Ishikawa (cell line): ENCODE data around the gene CNTNAP2.

ENCODE experiments used
- CEBPB ChIP-seq: IDR thresholded peaks from 2 replicates; pipeline ENCODE4 v1.6.1; 2012
- CREB1 ChIP-seq: IDR thresholded peaks from 2 replicates; pipeline ENCODE4 v1.6.1; 2012; ENCODE audit warnings: low read depth
- EGR1 ChIP-seq: IDR thresholded peaks from 2 replicates; pipeline ENCODE4 v1.6.1; 2012
- EP300 ChIP-seq: IDR thresholded peaks from 2 replicates; pipeline ENCODE4 v1.6.1; 2012; ENCODE audit warnings: borderline replicate concordance
- FOXM1 ChIP-seq: IDR thresholded peaks from 2 replicates; pipeline ENCODE4 v1.6.1; 2012; ENCODE audit warnings: low read depth, borderline replicate concordance
- NFIC ChIP-seq: IDR thresholded peaks from 2 replicates; pipeline ENCODE4 v1.6.1; 2012
- RAD21 ChIP-seq: IDR thresholded peaks from 2 replicates; pipeline ENCODE4 v1.6.1; 2012; ENCODE audit warnings: low read depth
- TAF1 ChIP-seq: IDR thresholded peaks from 2 replicates; pipeline ENCODE4 v1.6.1; 2012; ENCODE audit warnings: low read depth, mild to moderate bottlenecking
- TCF12 ChIP-seq: IDR thresholded peaks from 2 replicates; pipeline ENCODE4 v1.6.1; 2012; ENCODE audit warnings: low read depth
- USF1 ChIP-seq: IDR thresholded peaks from 2 replicates; pipeline ENCODE4 v1.6.1; 2012
- YY1 ChIP-seq: IDR thresholded peaks from 2 replicates; pipeline ENCODE4 v1.6.1; 2012; ENCODE audit warnings: low read depth
- ZBTB7A ChIP-seq: IDR thresholded peaks from 2 replicates; pipeline ENCODE4 v1.6.1; 2012; ENCODE audit warnings: low read depth
- TF ChIP-seq, protein P1 (sequence below): IDR thresholded peaks from 2 replicates; pipeline ENCODE4 v1.6.1; 2012
- TF ChIP-seq, protein P2 (sequence below): IDR thresholded peaks from 2 replicates; pipeline ENCODE4 v1.6.1; 2012; ENCODE audit warnings: low read depth, mild to moderate bottlenecking

The CNTNAP2 gene

DNA sequence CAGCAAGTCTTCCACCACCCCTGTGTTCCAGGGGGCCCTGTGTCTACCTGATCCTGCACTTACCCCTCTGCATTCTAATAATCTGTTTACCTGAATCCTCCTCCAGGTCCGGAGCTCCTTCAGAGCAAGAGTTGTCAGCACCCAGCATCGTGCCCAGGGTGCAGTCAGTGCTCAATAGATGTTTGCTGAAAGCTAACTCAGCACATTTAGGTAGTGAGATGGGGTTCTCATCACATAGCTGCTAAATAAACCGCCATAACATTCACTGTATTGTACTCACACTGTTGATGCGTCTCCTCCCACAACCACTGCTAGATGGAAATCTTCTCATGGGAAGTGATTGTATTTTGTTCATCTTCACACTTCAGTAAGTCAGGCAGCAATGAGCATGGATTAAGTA is 2097.5 kb downstream of the CNTNAP2 start:
- TF ChIP-seq CREB1 (no peak), FOXM1 (no peak), YY1 (no peak), NFIC (no peak), USF1 (no peak), RAD21 (no peak), EP300 (no peak), CEBPB (no peak)
- TF ChIP-seq, protein P1, sequence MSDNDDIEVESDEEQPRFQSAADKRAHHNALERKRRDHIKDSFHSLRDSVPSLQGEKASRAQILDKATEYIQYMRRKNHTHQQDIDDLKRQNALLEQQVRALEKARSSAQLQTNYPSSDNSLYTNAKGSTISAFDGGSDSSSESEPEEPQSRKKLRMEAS = no peak

GRCh38 chr7:148218603-148219002 is 2102.0 kb downstream of the CNTNAP2 start:
- TF ChIP-seq EGR1 (no peak), EP300 (no peak), ZBTB7A (no peak), TCF12 (no peak), FOXM1 (no peak)
- TF ChIP-seq, protein P2, sequence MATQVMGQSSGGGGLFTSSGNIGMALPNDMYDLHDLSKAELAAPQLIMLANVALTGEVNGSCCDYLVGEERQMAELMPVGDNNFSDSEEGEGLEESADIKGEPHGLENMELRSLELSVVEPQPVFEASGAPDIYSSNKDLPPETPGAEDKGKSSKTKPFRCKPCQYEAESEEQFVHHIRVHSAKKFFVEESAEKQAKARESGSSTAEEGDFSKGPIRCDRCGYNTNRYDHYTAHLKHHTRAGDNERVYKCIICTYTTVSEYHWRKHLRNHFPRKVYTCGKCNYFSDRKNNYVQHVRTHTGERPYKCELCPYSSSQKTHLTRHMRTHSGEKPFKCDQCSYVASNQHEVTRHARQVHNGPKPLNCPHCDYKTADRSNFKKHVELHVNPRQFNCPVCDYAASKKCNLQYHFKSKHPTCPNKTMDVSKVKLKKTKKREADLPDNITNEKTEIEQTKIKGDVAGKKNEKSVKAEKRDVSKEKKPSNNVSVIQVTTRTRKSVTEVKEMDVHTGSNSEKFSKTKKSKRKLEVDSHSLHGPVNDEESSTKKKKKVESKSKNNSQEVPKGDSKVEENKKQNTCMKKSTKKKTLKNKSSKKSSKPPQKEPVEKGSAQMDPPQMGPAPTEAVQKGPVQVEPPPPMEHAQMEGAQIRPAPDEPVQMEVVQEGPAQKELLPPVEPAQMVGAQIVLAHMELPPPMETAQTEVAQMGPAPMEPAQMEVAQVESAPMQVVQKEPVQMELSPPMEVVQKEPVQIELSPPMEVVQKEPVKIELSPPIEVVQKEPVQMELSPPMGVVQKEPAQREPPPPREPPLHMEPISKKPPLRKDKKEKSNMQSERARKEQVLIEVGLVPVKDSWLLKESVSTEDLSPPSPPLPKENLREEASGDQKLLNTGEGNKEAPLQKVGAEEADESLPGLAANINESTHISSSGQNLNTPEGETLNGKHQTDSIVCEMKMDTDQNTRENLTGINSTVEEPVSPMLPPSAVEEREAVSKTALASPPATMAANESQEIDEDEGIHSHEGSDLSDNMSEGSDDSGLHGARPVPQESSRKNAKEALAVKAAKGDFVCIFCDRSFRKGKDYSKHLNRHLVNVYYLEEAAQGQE = no peak

GRCh38 chr7:148222721-148223120 is 2106.1 kb downstream of the CNTNAP2 start:
- TF ChIP-seq USF1 (no peak), YY1 (no peak), CEBPB (no peak), CREB1 (no peak), RAD21 (no peak), EGR1 (no peak), TAF1 (no peak), ZBTB7A (no peak), TCF12 (no peak)
- TF ChIP-seq, protein P2 = no peak

DNA sequence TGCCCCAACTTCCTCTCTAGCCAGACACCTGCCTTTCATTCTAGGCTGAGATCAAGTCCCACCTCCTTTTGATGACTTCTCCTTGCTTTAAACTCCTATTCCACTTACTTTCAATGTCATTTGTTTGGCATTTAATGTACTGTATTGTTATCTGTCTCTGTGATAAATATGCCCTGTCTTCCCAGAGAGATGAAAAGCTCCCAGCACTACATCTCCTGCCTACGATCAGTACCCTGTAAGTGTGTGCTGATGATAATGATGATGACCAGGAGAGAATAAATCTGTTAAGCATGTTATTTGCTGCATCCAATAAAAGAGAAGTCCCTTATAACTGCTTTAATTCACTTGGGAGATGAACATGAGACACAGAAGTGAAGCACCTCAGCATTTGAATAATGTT is 2106.6 kb downstream of the CNTNAP2 start:
- TF ChIP-seq, protein P1 = no peak

DNA sequence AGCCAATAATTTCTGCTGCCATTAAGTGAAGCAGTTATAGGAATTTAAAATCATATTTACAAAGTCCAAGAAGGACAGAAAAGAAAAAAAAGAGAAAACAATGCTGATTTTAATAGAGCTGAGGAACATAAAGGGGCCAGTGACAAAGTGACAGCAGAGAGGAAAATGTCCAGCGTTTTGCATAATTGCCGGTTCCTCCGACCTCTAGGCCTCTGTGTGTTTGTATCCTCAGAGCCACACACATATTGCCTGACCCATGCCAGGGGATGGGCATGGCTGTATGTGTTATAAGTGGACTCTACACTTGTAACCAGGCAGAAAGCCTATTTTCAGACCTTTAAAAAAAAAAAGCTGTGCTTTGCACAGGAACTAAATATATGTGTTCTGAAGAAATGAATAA is 2107.1 kb downstream of the CNTNAP2 start:
- TF ChIP-seq USF1 (no peak), EP300 (no peak), CREB1 (no peak), FOXM1 (no peak), ZBTB7A (no peak)

DNA sequence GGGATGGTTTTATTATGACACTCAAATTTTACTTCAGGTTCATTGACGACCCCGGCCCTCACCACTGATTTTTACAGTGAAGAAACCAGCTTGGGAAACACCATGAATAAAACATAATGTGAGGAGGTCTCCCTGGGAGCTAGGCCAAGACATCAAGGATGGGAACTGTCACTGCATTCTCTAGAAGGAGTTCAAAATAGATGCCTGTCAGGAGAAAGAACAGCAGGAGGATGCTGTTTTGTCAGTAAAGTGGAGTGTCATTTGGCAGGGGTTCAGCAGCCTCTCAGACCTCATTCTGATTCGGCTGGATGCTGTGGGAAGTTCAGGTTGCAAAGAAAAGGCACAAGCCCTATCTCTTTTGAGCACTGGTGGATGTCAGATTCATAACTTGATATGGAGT is 2113.7 kb downstream of the CNTNAP2 start:
- TF ChIP-seq ZBTB7A (no peak), TAF1 (no peak), USF1 (no peak)

GRCh38 chr7:148230883-148231282 is 2114.3 kb downstream of the CNTNAP2 start:
- TF ChIP-seq YY1 = no peak
